Prostate gland (tissue), 2 donors: ENCODE measurements around the gene PIAS3. TPM values are rescaled to one million over a fixed set of nuclear protein-coding genes. Genes with fewer than 3 reads are reported as not detected.

Experiments
- DNase-seq: peaks from one replicate; pipeline ENCODE4 v3.0.0-alpha.2; 2019; ENCODE audit warnings: low spot score
- H3K27ac ChIP-seq, 2 donors: fragments of 200-600 bp; sonication (generic); 2 replicates each; pipeline ENCODE4 v1.5.1; 2017 to 2019
- H3K27me3 ChIP-seq: fragments of 200-600 bp; sonication (generic); replicated peaks from 2 replicates; pipeline ENCODE4 v1.5.1; 2019; ENCODE audit not compliant: insufficient read depth
- H3K36me3 ChIP-seq, 2 donors: fragments of 200-600 bp; sonication (generic); 1 replicate in 1 of 2; 2 replicates in 1 of 2; pipeline versions ENCODE4 v1.5.1 to v1.8.1; 2017 to 2019
- H3K4me1 ChIP-seq: fragments of 200-600 bp; sonication (generic); replicated peaks from 2 replicates; pipeline ENCODE4 v1.5.1; 2019
- H3K4me3 ChIP-seq, 2 donors: fragments of 200-600 bp; sonication (generic); 2 replicates each; pipeline ENCODE4 v1.5.1; 2017 to 2019
- H3K9me3 ChIP-seq: fragments of 200-600 bp; sonication (generic); 2 replicates; pipeline ENCODE4 v1.5.1; 2017
- CTCF ChIP-seq, 4 experiments: fragments of 200-600 bp in 2 of 4; fragments of 450-650 bp in 2 of 4; sonication (generic) in 2 of 4; IDR thresholded peaks; 1 replicate in 3 of 4; 2 replicates in 1 of 4; pipeline ENCODE4 v1.5.1; 2016 to 2019; ENCODE audit warnings: antibody characterized with exemption in 4 of 4, mild to moderate bottlenecking in 2 of 4, moderate library complexity in 2 of 4
- POLR2A ChIP-seq: fragments of 450-650 bp; IDR thresholded peaks from one replicate; pipeline ENCODE4 v1.6.1; 2016; ENCODE audit warnings: antibody characterized with exemption, mild to moderate bottlenecking
- POLR2AphosphoS5 ChIP-seq: sonication (generic); formaldehyde crosslinking; IDR thresholded peaks from one replicate; pipeline ENCODE4 v1.6.1; 2017; ENCODE audit warnings: antibody characterized with exemption
- WGBS: methylation state at CpG from one replicate; pipeline ENCODE4 v1.1.5; 2018; 5-methylcytosine and 5-hydroxymethylcytosine counted together
- intact Hi-C: fragments of 100-400 bp; cut with DNase I; formaldehyde crosslinking; loops from one replicate; pipeline ENCODE4 v1.14.2; 2022
- microRNA-seq: library from miRNA; unstranded; fragments of <30 nt; microRNA quantifications from one replicate; pipeline ENCODE4, GENCODE V29; 2016
- small RNA-seq, 2 donors: library from RNA; depleted of rRNA; stranded (forward); fragments of <200 nt; gene quantifications; one replicate each; pipeline ENCODE3, GENCODE V24; 2016
- total RNA-seq, 2 donors: library from RNA; depleted of rRNA; stranded (reverse); fragments of >200 nt; gene quantifications; one replicate each; pipeline ENCODE4 v1.1.0, GENCODE V29; 2016

The PIAS3 gene
- total RNA-seq, 2 donors from 2014 or later: 41.7 to 48.8 TPM

GRCh38 chr1:145799806-145800205 lies 59.1 kb downstream of the PIAS3 start:
- H3K27me3 ChIP-seq: no peaks in the 10 kb centered on the region

More at GRCh38 chr1:145799806-145800205, 59.1 kb downstream of the PIAS3 start:
- 94% methylated on average over 2 of the region's 2 CpGs for WGBS
- H3K9me3 ChIP-seq: no peaks in the 10 kb centered on the region
- no peak overlapping the region for H3K4me3 ChIP-seq
- H3K36me3 ChIP-seq: no peaks in the 10 kb centered on the region
- TF ChIP-seq CTCF (IDR thresholded peaks at IDR 0.05) (no peak), POLR2AphosphoS5 (no peak), POLR2A (no peak)
- no peak for DNase-seq
- H3K4me1 ChIP-seq: no peaks in the 10 kb centered on the region
- intact Hi-C loops: no loop called here
- no peak overlapping the region for H3K27ac ChIP-seq

Small RNA genes lying within 50 kb of the gene (microRNA-seq; reads per million reads assigned to microRNA genes)
- gene MIR6736: 1.2 reads per million, percentile 12 among the genes with 10 or more reads in this experiment

Small RNA genes lying within 50 kb of the gene (small RNA-seq; reads per million reads assigned to genes)
- gene MIR6736: 0 reads per million in 2 donors

Other genes starting within 250 kb of the PIAS3 start
- under 1 TPM in 1 of 2 donors, not detected in 1; 0.55 TPM for gene PDZK1, start 151.7 kb downstream of the PIAS3 start, total RNA-seq
- not detected for gene CD160, start 139.6 kb downstream of the PIAS3 start, total RNA-seq
- gene RNF115, start 35.0 kb downstream of the PIAS3 start, total RNA-seq: 10 to 100 TPM; 12.5 to 21.4 TPM
- 10 to 100 TPM; 22.5 to 48.0 TPM for gene POLR3C, start 34.9 kb downstream of the PIAS3 start, total RNA-seq
- 1 to 10 TPM; 3.5 to 8.6 TPM for gene NUDT17, start 13.5 kb downstream of the PIAS3 start, total RNA-seq
- 1 to 10 TPM; 6.6 to 7.5 TPM for gene ANKRD35, start 26.8 kb upstream of the PIAS3 start, total RNA-seq
- 1 to 10 TPM; 6.4 to 7.4 TPM for gene ITGA10, start 51.0 kb upstream of the PIAS3 start, total RNA-seq
- gene PEX11B, start 59.6 kb upstream of the PIAS3 start, total RNA-seq: 10 to 100 TPM; 35.9 to 37.7 TPM
- 100 to 1,000 TPM; 127 to 159 TPM for gene RBM8A, start 68.4 kb upstream of the PIAS3 start, total RNA-seq
- gene LIX1L, start 98.9 kb upstream of the PIAS3 start, total RNA-seq: 10 to 100 TPM; 30.0 to 31.8 TPM
- 1 to 10 TPM; 1.6 to 2.4 TPM for gene ANKRD34A, start 105.5 kb upstream of the PIAS3 start, total RNA-seq
- 10 to 100 TPM; 20.3 to 23.2 TPM for gene POLR3GL, start 105.6 kb upstream of the PIAS3 start, total RNA-seq
- gene TXNIP, start 137.5 kb upstream of the PIAS3 start, total RNA-seq: 100 to 1,000 TPM; 618 to 736 TPM
- gene HJV, start 162.7 kb upstream of the PIAS3 start, total RNA-seq: 1 to 10 TPM in 1 of 2 donors, not detected in 1; 1.2 TPM